HCT116 (cell line): ENCODE data around the gene CRIP2. TPM values are rescaled to one million over a fixed set of nuclear protein-coding genes. Genes with fewer than 3 reads are reported as not detected.

Source experiments
- ATAC-seq: fragments of 200-7000 bp; cut with Tn5 transposase; 2 replicates; pipeline ENCODE4 v1.9.1; 2020; ENCODE audit warnings: mild to moderate bottlenecking, moderate library complexity
- BruUV-seq: library from RNA; stranded (reverse); fragments of 400-500 nt; replicated peaks from 2 replicates; lab custom pipeline; 2021; lab: Mats Ljungman, UMichigan
- CTCF ChIA-PET: fragments of 300-600 bp; sonication (Branson Sonifier 250); formaldehyde crosslinking; loops from one replicate; lab custom pipeline; 2021; ENCODE audit warnings: antibody characterized with exemption; lab: Charles Lee
- POLR2A ChIA-PET: fragments of 300-600, 350-600 bp; sonication (Branson Sonifier 250); formaldehyde crosslinking; loops from one replicate; lab custom pipeline; 2021; ENCODE audit warnings: antibody characterized with exemption; lab: Charles Lee
- RAD21 ChIA-PET, 2 experiments: fragments of 300-600 bp; sonication (Branson Sonifier 250); formaldehyde crosslinking; loops; one replicate each; lab custom pipeline; 2023; ENCODE audit warnings: low total read pairs in 2 of 2; ENCODE audit not compliant: uncharacterized antibody in 2 of 2, unreplicated experiment in 2 of 2, low non-redundant PET in 1 of 2; lab: Charles Lee
- DNase-seq: peaks from one replicate; pipeline ENCODE4 v3.0.0-alpha.2; 2010; ENCODE audit warnings: low read depth, low spot score
- H2AFZ ChIP-seq: fragments of 200-600 bp; shearing (Covaris generic), sonication (generic); 2 replicates; pipeline ENCODE4 v1.6.1; 2017; ENCODE audit warnings: low read depth, mixed run types, mixed read lengths, antibody characterized with exemption, low read length; ENCODE audit not compliant: poor library complexity, severe bottlenecking
- H3K27ac ChIP-seq: 2 replicates; pipeline ENCODE4 v1.5.1; 2012; ENCODE audit warnings: low read depth, low read length
- H3K27me3 ChIP-seq: fragments of 200-600 bp; sonication (generic); 2 replicates; pipeline ENCODE4 v1.6.1; 2016; ENCODE audit warnings: mixed run types, low read length, mixed read lengths; ENCODE audit not compliant: insufficient read depth
- H3K36me3 ChIP-seq, 2 experiments: fragments of 200-500 bp in 1 of 2; fragments of 200-600 bp in 1 of 2; sonication (Bioruptor generic) in 1 of 2; sonication (generic) in 1 of 2; 2 replicates each; pipeline versions ENCODE4 v1.5.1 to v1.6.1; 2014 to 2016; ENCODE audit warnings: low read length in 2 of 2, inconsistent platforms in 1 of 2, mixed read lengths in 1 of 2, mixed run types in 1 of 2; ENCODE audit not compliant: insufficient read depth in 2 of 2, control insufficient read depth in 1 of 2
- H3K4me1 ChIP-seq, 2 experiments: fragments of 200-600 bp in 1 of 2; sonication (generic) in 1 of 2; 2 replicates each; pipeline versions ENCODE4 v1.5.1 to v1.6.1; 2012 to 2017; ENCODE audit warnings: low read length in 2 of 2, inconsistent platforms in 1 of 2, mild to moderate bottlenecking in 1 of 2, mixed read lengths in 1 of 2, mixed run types in 1 of 2, moderate library complexity in 1 of 2; ENCODE audit not compliant: insufficient read depth in 2 of 2, control insufficient read depth in 1 of 2
- H3K4me2 ChIP-seq: fragments of 200-600 bp; sonication (generic); 2 replicates; pipeline ENCODE4 v1.6.1; 2017; ENCODE audit warnings: mixed run types, low read length, mixed read lengths
- H3K4me3 ChIP-seq, 2 experiments: fragments of 200-600 bp in 1 of 2; sonication (generic) in 1 of 2; replicated peaks in 1 of 2; 2 replicates each; pipeline ENCODE4 v1.5.1; 2011 to 2016; ENCODE audit warnings: low read length in 2 of 2, control low read depth in 1 of 2, low read depth in 1 of 2, mild to moderate bottlenecking in 1 of 2, mixed read lengths in 1 of 2, mixed run types in 1 of 2
- H3K79me2 ChIP-seq: fragments of 200-600 bp; sonication (generic); 2 replicates; pipeline ENCODE4 v1.6.1; 2017; ENCODE audit warnings: mild to moderate bottlenecking, mixed run types, low read length, moderate library complexity, mixed read lengths; ENCODE audit not compliant: insufficient read depth
- H3K9ac ChIP-seq: fragments of 200-600 bp; sonication (generic); 2 replicates; pipeline ENCODE4 v1.6.1; 2016; ENCODE audit warnings: low read length, mixed read lengths
- H3K9me2 ChIP-seq: fragments of 200-600 bp; sonication (generic), shearing (Covaris generic); 2 replicates; pipeline ENCODE4 v1.6.1; 2017; ENCODE audit warnings: mixed run types, mild to moderate bottlenecking, moderate library complexity; ENCODE audit not compliant: insufficient read depth
- H3K9me3 ChIP-seq, 2 experiments: fragments of 200-500 bp in 1 of 2; fragments of 200-600 bp in 1 of 2; sonication (Bioruptor generic) in 1 of 2; sonication (generic) in 1 of 2; 2 replicates each; pipeline ENCODE4 v1.6.1; 2014 to 2017; ENCODE audit warnings: low read length in 2 of 2, mixed read lengths in 2 of 2, inconsistent platforms in 1 of 2, low read depth in 1 of 2, mild to moderate bottlenecking in 1 of 2, mixed run types in 1 of 2, moderate library complexity in 1 of 2; ENCODE audit not compliant: control insufficient read depth in 1 of 2, insufficient read depth in 1 of 2
- H4K20me1 ChIP-seq: fragments of 200-600 bp; sonication (generic), shearing (Covaris generic); 2 replicates; pipeline ENCODE4 v1.6.1; 2017; ENCODE audit warnings: mixed run types, mild to moderate bottlenecking, moderate library complexity; ENCODE audit not compliant: insufficient read depth
- CEBPB ChIP-seq: IDR thresholded peaks from 2 replicates; pipeline ENCODE4 v1.6.1; 2012; ENCODE audit warnings: low read depth
- EGR1 ChIP-seq: IDR thresholded peaks from 2 replicates; pipeline ENCODE4 v1.6.1; 2012; ENCODE audit warnings: low read depth
- FOSL1 ChIP-seq: IDR thresholded peaks from 2 replicates; pipeline ENCODE4 v1.6.1; 2012; ENCODE audit warnings: low read depth
- POLR2A ChIP-seq: IDR thresholded peaks from 2 replicates; pipeline ENCODE4 v1.7.0; 2011; ENCODE audit warnings: borderline replicate concordance; ENCODE audit not compliant: insufficient read depth, insufficient read length; ENCODE audit errors: extremely low read depth
- POLR2AphosphoS5 ChIP-seq: IDR thresholded peaks from 2 replicates; pipeline ENCODE4 v1.6.1; 2011; ENCODE audit warnings: mild to moderate bottlenecking, low read depth, low read length, moderate library complexity
- RAD21 ChIP-seq: IDR thresholded peaks from 2 replicates; pipeline ENCODE4 v1.6.1; 2012; ENCODE audit warnings: low read depth, mild to moderate bottlenecking
- SP1 ChIP-seq: IDR thresholded peaks from 2 replicates; pipeline ENCODE4 v1.6.1; 2012; ENCODE audit warnings: low read depth
- YY1 ChIP-seq: IDR thresholded peaks from 2 replicates; pipeline ENCODE4 v1.6.1; 2011; ENCODE audit warnings: low read length, low read depth, moderate library complexity, mild to moderate bottlenecking; ENCODE audit not compliant: insufficient replicate concordance; ENCODE audit errors: extremely low read depth
- ZFX ChIP-seq: fragments of 450-650 bp; IDR thresholded peaks from 2 replicates; pipeline ENCODE4 v1.6.1; 2017
- intact Hi-C: fragments of 100-400 bp; cut with micrococcal nuclease; formaldehyde crosslinking; loops from 2 replicates; pipeline ENCODE4 v1.10.0; 2022
- total RNA-seq: library from RNA; stranded (reverse); gene quantifications from one replicate; pipeline ENCODE4 v1.2.1, GENCODE V29; 2021; ENCODE audit not compliant: unreplicated experiment
- TF ChIP-seq, protein P1 (sequence below): IDR thresholded peaks from 2 replicates; pipeline ENCODE4 v1.6.1; 2012
- TF ChIP-seq, protein P2 (sequence below): IDR thresholded peaks from 2 replicates; pipeline ENCODE4 v1.6.1; 2012; ENCODE audit warnings: low read depth
- TF ChIP-seq, protein P3 (sequence below): IDR thresholded peaks from 2 replicates; pipeline ENCODE4 v1.6.1; 2012

CRIP2 gene
- total RNA-seq, 1 experiment from 2014 or later = 31.1 TPM

DNA sequence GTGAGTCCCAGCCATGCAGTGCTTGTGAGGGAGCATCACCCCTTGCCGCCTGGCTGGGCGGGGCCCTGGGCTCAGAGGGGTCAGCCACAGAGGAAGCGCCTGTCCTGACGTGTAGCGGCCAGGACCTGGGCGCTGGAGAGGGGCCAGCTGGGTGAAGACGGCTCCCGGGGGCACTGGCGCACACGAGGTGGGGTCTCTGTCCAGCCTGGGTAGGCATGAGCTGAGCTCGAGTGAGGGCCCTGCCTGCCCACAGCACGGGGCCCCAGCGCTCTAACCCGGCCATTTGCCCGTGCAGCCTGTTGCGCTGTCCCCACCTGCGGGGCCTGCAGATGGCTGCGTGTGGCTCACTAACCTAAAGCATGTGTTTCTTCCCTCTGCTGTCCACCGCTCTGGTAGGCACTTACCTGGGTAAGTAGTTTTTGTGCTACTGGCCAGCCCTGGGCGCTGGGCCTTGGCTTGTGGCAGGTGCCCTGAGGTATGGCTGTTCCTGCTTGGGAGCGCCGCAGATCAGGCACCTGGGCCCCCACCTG, 6.6 kb upstream of the CRIP2 start:
- no peak overlapping the region for H3K4me2 ChIP-seq
- ChIA-PET POLR2A (no interaction called here), CTCF (interaction anchor here (1.5 kb wide), 1 partner anchor 13 kb away, joined by 5 read pairs; no protein-coding TSS in a partner anchor), RAD21 (no interaction called here)
- H4K20me1 ChIP-seq = no peaks in the 10 kb centered on the region
- H3K27ac ChIP-seq = no peak overlapping the region
- H3K9me2 ChIP-seq = no peaks in the 10 kb centered on the region
- H3K36me3 ChIP-seq = peaks cover 13 to 15% of the 10 kb centered on the region in 2 experiments; a peak in 3 of 4 replicates
- H3K27me3 ChIP-seq = no peaks in the 10 kb centered on the region
- ATAC-seq (no peak), DNase-seq (no peak)
- no peaks in the 10 kb centered on the region for H3K79me2 ChIP-seq
- TF ChIP-seq SP1 (no peak), POLR2AphosphoS5 (no peak)
- TF ChIP-seq, protein P1, sequence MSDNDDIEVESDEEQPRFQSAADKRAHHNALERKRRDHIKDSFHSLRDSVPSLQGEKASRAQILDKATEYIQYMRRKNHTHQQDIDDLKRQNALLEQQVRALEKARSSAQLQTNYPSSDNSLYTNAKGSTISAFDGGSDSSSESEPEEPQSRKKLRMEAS = no peak
- peaks cover 20 to 25% of the 10 kb centered on the region in 2 experiments for H3K4me1 ChIP-seq
- no peak overlapping the region for H2AFZ ChIP-seq
- no peak overlapping the region for H3K4me3 ChIP-seq
- BruUV-seq = no TSS peak
- H3K9ac ChIP-seq = no peak overlapping the region
- H3K9me3 ChIP-seq = no peaks in the 10 kb centered on the region
- intact Hi-C loops = no loop called here

DNA sequence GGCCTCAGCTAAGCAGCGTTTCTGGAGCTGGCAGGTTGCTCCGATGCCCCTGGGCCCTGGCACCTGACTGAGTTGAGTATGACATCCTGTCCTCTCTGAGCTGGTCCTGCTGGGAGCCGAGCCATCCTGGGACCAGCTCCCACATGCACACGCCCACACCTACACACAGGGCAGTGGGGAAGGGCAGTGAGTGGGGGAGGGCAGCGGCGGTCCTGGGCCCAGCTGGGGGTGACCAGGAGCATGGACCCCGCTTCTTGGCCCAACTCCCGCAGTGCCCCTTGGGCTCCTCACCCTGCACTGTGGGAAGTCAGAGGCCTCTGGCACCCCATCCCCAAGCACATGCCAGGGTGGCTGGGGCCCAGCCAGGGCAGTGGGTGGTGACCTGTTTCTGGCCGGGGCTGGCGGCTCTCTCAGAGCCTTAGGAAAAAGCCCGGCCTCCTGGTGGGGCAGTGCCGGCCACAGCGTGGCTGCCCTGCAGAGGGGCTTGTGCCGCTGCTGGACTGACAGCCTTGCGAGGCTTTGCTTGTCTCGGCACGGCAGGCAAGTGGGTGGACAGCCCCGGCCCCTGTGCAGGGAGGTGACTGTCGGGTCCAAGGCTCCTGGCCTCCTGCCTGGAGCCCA, 5.9 kb upstream of the CRIP2 start:
- Histone ChIP-seq H3K79me2 (no peaks in the 10 kb centered on the region), H3K27ac (no peak overlapping the region; the same call in 1 of the 2 replicates), H4K20me1 (no peaks in the 10 kb centered on the region), H3K9ac (no peak overlapping the region), H3K36me3 (peaks cover 7 to 10% of the 10 kb centered on the region in 2 experiments; a peak in 3 of 4 replicates), H2AFZ (no peak overlapping the region), H3K9me3 (no peaks in the 10 kb centered on the region), H3K4me2 (no peak overlapping the region), H3K4me1 (peaks cover 25 to 31% of the 10 kb centered on the region in 2 experiments), H3K27me3 (no peaks in the 10 kb centered on the region), H3K9me2 (no peaks in the 10 kb centered on the region), H3K4me3 (no peak overlapping the region)
- RAD21 ChIA-PET = no interaction called here
- CTCF ChIA-PET = interaction anchor here (4.7 kb wide), 1 partner anchor 13 kb away, joined by 20 read pairs; no protein-coding TSS in a partner anchor
- intact Hi-C loops = no loop called here
- no peak for ATAC-seq
- POLR2A ChIA-PET = no interaction called here
- TF ChIP-seq, protein P2, sequence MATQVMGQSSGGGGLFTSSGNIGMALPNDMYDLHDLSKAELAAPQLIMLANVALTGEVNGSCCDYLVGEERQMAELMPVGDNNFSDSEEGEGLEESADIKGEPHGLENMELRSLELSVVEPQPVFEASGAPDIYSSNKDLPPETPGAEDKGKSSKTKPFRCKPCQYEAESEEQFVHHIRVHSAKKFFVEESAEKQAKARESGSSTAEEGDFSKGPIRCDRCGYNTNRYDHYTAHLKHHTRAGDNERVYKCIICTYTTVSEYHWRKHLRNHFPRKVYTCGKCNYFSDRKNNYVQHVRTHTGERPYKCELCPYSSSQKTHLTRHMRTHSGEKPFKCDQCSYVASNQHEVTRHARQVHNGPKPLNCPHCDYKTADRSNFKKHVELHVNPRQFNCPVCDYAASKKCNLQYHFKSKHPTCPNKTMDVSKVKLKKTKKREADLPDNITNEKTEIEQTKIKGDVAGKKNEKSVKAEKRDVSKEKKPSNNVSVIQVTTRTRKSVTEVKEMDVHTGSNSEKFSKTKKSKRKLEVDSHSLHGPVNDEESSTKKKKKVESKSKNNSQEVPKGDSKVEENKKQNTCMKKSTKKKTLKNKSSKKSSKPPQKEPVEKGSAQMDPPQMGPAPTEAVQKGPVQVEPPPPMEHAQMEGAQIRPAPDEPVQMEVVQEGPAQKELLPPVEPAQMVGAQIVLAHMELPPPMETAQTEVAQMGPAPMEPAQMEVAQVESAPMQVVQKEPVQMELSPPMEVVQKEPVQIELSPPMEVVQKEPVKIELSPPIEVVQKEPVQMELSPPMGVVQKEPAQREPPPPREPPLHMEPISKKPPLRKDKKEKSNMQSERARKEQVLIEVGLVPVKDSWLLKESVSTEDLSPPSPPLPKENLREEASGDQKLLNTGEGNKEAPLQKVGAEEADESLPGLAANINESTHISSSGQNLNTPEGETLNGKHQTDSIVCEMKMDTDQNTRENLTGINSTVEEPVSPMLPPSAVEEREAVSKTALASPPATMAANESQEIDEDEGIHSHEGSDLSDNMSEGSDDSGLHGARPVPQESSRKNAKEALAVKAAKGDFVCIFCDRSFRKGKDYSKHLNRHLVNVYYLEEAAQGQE = no peak
- no peak for TF ChIP-seq FOSL1
- no peak for TF ChIP-seq CEBPB
- TF ChIP-seq, protein P3, sequence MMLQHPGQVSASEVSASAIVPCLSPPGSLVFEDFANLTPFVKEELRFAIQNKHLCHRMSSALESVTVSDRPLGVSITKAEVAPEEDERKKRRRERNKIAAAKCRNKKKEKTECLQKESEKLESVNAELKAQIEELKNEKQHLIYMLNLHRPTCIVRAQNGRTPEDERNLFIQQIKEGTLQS = no peak
- TF ChIP-seq YY1 = no peak
- TF ChIP-seq EGR1 = no peak
- no peak for TF ChIP-seq POLR2A
- no peak for TF ChIP-seq ZFX
- TF ChIP-seq SP1 = no peak
- no peak for TF ChIP-seq RAD21
- no TSS peak for BruUV-seq
- DNase-seq = no peak
